Mucosa of descending colon (tissue), 3 donors: Measurements from ENCODE around the gene TRIM37. TPM values are rescaled to one million over a fixed set of nuclear protein-coding genes. Genes with fewer than 3 reads are reported as not detected.

Experiments
- ATAC-seq: fragments of 200-7000 bp; cut with Tn5 transposase; one replicate; pipeline ENCODE4 v1.9.1; 2020; ENCODE audit warnings: mild to moderate bottlenecking, moderate library complexity
- DNase-seq, 3 donors: peaks; one replicate each; pipeline ENCODE4 v3.0.0-alpha.2; 2020
- H3K36me3 ChIP-seq: fragments of 200-600 bp; one replicate; pipeline ENCODE4 v1.8.0; 2021; ENCODE audit warnings: low read depth, mild to moderate bottlenecking
- H3K4me1 ChIP-seq: fragments of 200-600 bp; one replicate; pipeline ENCODE4 v1.8.0; 2021; ENCODE audit warnings: low read depth, mild to moderate bottlenecking
- H3K4me3 ChIP-seq: fragments of 200-600 bp; one replicate; pipeline ENCODE4 v1.8.0; 2021; ENCODE audit warnings: mild to moderate bottlenecking
- H3K9me3 ChIP-seq: fragments of 200-600 bp; one replicate; pipeline ENCODE4 v1.8.0; 2021; ENCODE audit warnings: mild to moderate bottlenecking
- intact Hi-C, 2 donors: fragments of 100-400 bp; cut with DNase I in 1 of 2; cut with micrococcal nuclease in 1 of 2; formaldehyde crosslinking; loops; one replicate each; pipeline versions ENCODE4 v1.11.0 to v1.11.1; 2022; cut with DNase I, micrococcal nuclease
- total RNA-seq, 3 donors: library from RNA; stranded (reverse); fragmentation: NEBNext Ultra II Directional in 2 of 3; extraction: Animal tissue kit (Norgen Biotek cat#: 25700) in 2 of 3; gene quantifications; one replicate each; pipeline versions ENCODE4 v1.2.1 to v1.2.4, GENCODE V29; 2021 to 2023
- TF ChIP-seq, protein P1 (sequence below): fragments of 200-600 bp; IDR thresholded peaks from one replicate; pipeline ENCODE4 v1.8.0; 2022; ENCODE audit warnings: antibody characterized with exemption, mild to moderate bottlenecking
- donor health status: DM: no; HTN: no; CAD: no; lungs with moderate emphysema.
- donor health status: DM: no; HTN: no; CAD: no.
- donor health status: DM: no; HTN: yes; CAD: no.

The TRIM37 gene
- total RNA-seq, 3 donors from 2014 or later: 11.4 to 24.6 (median 14.5) TPM

DNA sequence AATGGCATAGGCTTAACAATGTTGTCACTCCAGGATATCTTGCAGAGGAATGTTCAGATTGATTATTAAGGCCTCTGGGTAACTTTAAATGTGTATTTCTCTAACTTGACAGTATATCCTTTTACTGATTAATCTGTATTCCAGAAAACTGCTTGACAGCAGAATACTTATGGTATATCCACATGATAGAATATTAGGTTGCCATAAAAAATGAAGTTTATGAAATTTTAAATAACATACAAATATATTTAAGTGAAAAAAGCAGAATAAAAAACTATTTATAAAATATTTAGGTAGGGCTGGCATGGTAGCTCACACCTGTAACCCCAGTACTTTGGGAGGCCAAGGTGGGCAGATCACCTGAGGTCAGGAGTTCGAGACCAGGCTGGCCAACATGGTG is 106.7 kb downstream of the TRIM37 start:
- TF ChIP-seq, protein P1, sequence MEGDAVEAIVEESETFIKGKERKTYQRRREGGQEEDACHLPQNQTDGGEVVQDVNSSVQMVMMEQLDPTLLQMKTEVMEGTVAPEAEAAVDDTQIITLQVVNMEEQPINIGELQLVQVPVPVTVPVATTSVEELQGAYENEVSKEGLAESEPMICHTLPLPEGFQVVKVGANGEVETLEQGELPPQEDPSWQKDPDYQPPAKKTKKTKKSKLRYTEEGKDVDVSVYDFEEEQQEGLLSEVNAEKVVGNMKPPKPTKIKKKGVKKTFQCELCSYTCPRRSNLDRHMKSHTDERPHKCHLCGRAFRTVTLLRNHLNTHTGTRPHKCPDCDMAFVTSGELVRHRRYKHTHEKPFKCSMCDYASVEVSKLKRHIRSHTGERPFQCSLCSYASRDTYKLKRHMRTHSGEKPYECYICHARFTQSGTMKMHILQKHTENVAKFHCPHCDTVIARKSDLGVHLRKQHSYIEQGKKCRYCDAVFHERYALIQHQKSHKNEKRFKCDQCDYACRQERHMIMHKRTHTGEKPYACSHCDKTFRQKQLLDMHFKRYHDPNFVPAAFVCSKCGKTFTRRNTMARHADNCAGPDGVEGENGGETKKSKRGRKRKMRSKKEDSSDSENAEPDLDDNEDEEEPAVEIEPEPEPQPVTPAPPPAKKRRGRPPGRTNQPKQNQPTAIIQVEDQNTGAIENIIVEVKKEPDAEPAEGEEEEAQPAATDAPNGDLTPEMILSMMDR: no peak
- DNase-seq (no peak), ATAC-seq (no peak)
- Histone ChIP-seq H3K4me1 (peaks cover 3% of the 10 kb centered on the region), H3K4me3 (no peak overlapping the region), H3K36me3 (no peaks in the 10 kb centered on the region), H3K9me3 (no peaks in the 10 kb centered on the region)
- intact Hi-C loops: loop anchor here in 1 of 2 donors (10.0 kb wide), 1 partner anchor 285 kb away; no protein-coding TSS in a partner anchor

DNA sequence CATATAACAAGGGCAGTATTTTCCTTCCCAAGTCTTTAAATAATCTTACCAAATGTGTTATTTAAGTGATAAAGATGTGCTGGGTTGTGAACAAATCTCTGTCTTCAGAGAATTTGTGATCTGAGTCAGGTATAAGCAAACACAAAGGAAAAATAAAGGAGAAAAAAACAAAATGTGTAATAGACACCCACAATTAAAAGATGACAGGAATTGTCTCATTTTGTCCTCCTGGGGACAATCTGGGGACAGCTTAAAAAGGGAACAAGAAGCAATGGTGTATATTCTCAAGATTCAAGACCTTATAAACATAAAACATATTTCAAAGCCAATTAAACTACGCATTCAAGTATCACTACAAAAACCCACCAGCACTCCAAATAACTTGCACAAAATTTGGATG is 107.2 kb downstream of the TRIM37 start:
- Histone ChIP-seq H3K4me1 (no peaks in the 10 kb centered on the region), H3K4me3 (no peak overlapping the region), H3K36me3 (no peaks in the 10 kb centered on the region), H3K9me3 (no peaks in the 10 kb centered on the region)
- no peak for DNase-seq
- ATAC-seq: no peak
- intact Hi-C loops: no loop called here
- TF ChIP-seq, protein P1: no peak

DNA sequence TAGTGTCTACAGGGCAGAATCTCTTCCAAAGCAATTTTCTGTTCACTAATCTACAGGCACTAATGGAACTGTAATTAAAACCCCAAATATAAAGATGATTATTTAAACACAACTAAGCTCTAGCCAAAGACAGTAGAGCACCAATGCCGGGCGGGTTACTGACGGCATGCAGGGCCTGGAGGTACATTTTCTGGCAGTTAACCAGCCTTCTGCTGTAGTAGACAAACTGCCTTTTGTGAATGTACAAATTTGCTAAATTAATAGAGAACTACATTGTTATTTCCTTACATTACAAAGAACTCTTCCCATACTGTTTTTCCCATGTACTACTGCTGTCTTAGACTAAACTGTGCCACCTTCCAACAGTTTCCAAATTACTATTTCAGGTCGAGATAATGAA is 107.8 kb downstream of the TRIM37 start:
- Histone ChIP-seq H3K9me3 (no peaks in the 10 kb centered on the region), H3K4me3 (no peak overlapping the region), H3K36me3 (no peaks in the 10 kb centered on the region), H3K4me1 (no peaks in the 10 kb centered on the region)
- TF ChIP-seq, protein P1: no peak
- no peak for ATAC-seq
- DNase-seq: no peak
- intact Hi-C loops: no loop called here

DNA sequence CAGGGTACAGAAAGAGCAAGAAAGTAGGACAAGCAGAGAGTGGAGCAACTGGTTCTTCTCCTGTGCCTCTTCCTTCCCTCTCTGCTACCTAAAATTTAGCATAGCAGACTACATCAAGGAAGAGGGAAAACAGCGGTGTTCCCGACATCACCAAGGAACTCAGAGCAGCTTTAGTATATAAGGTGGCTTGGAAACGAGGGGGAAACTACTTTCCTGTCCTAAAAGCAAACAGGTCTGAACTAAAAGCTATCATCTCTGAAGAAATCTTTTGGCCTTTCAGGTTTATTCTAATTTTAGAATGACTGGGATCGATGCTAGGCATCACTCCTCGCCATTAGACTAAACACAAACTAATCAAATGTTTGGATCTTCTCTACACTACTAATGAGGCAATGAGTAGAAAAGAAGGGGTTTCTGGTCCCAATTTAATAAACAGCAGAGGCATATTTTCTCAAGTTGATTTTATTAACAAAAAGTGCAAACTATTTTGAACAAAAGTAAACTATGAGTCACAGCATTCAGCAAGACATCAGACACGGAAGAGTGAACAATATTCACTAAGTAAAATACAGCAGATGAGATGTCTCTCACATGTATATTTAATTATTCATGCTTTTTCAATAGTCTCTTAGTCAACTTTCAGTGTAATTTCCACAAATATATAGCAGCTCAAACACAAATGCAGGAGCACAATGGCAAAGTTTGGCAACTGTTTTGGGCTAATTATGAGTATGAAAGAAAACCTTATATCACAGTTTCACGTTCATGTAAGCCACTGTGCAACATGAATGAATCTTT is 108.7 kb downstream of the TRIM37 start:
- TF ChIP-seq, protein P1: no peak
- DNase-seq (no peak), ATAC-seq (no peak)
- intact Hi-C loops: no loop called here
- H3K9me3 ChIP-seq: no peaks in the 10 kb centered on the region
- no peaks in the 10 kb centered on the region for H3K36me3 ChIP-seq
- no peaks in the 10 kb centered on the region for H3K4me1 ChIP-seq
- H3K4me3 ChIP-seq: no peak overlapping the region

DNA sequence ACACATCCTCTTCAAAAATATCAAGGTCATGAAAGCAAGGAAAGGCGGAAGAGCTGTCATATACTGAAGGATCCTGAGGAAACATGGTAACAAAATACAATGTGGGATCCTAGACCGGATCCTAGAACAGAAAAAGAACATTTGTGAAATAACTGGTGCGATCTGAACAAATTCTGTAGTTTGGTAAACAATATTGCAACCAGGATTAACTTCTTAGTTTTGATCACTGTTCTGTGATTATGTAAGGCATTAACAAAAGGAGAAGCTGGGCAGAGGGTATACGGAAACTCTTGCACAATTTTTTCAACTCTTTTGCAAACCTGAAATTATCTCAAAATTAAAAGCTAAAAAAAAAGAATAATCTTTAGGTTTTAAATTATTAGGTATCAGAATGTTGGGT is 109.7 kb downstream of the TRIM37 start:
- H3K9me3 ChIP-seq: no peaks in the 10 kb centered on the region
- ATAC-seq (no peak), DNase-seq (no peak)
- no peaks in the 10 kb centered on the region for H3K4me1 ChIP-seq
- intact Hi-C loops: no loop called here
- no peaks in the 10 kb centered on the region for H3K36me3 ChIP-seq
- TF ChIP-seq, protein P1: no peak
- H3K4me3 ChIP-seq: no peak overlapping the region
